Measurements from ENCODE around the gene ITGBL1.

DNA sequence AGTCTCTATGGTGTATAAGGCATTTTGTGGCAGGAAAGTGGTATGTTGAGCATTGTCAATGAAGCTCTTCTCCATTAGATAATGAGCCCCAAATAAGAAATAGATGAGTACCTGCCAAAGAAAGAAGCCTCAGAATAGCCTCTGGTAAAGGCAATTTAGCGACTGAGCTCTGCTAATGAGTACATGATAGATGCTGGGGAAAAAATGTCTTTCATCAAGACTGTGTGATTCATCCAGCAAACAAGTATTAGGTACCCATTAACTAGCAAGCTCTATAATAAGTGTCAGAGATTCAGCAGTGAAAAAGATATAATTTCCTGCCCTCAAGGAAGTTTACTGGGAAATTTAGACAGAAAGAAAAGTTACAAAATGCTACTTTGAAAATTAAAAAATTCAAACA, 294.6 kb downstream of the ITGBL1 start:
- TF ChIP-seq POLR2A (IDR thresholded peaks at IDR 0.05): no peak
- TF ChIP-seq, protein P1, sequence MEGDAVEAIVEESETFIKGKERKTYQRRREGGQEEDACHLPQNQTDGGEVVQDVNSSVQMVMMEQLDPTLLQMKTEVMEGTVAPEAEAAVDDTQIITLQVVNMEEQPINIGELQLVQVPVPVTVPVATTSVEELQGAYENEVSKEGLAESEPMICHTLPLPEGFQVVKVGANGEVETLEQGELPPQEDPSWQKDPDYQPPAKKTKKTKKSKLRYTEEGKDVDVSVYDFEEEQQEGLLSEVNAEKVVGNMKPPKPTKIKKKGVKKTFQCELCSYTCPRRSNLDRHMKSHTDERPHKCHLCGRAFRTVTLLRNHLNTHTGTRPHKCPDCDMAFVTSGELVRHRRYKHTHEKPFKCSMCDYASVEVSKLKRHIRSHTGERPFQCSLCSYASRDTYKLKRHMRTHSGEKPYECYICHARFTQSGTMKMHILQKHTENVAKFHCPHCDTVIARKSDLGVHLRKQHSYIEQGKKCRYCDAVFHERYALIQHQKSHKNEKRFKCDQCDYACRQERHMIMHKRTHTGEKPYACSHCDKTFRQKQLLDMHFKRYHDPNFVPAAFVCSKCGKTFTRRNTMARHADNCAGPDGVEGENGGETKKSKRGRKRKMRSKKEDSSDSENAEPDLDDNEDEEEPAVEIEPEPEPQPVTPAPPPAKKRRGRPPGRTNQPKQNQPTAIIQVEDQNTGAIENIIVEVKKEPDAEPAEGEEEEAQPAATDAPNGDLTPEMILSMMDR (IDR thresholded peaks at IDR 0.05 in 4 of 5, conservative IDR thresholded peaks at IDR 0.05 in 1 of 5): no peak
